Panc1 (cell line): ENCODE data around the gene RPL22L1. TPM values are rescaled to one million over a fixed set of nuclear protein-coding genes. Genes with fewer than 3 reads are reported as not detected.
"Not testable (repeated sequence)": the region's sequence is repeated elsewhere in the genome, so short reads cannot be mapped to it uniquely, and the experiment has no call there.

ENCODE experiments used
- ATAC-seq: fragments of 200-7000 bp; cut with Tn5 transposase; 2 replicates; pipeline ENCODE4 v1.9.1; 2020; ENCODE audit warnings: mild to moderate bottlenecking, moderate library complexity
- BruUV-seq: library from RNA; stranded (reverse); fragments of 400-500 nt; replicated peaks from 2 replicates; lab custom pipeline; 2021; lab: Mats Ljungman, UMichigan
- CTCF ChIA-PET: fragments of 300-600 bp; sonication (Branson Sonifier 250); formaldehyde crosslinking; loops from one replicate; lab custom pipeline; 2022; ENCODE audit warnings: antibody characterized with exemption; lab: Charles Lee
- POLR2A ChIA-PET: fragments of 300-600 bp; sonication (Branson Sonifier 250); formaldehyde crosslinking; loops from one replicate; lab custom pipeline; 2022; ENCODE audit warnings: antibody characterized with exemption; lab: Charles Lee
- DNase-seq: peaks from one replicate; pipeline ENCODE4 v3.0.0-alpha.2; 2010; ENCODE audit warnings: low read depth, low spot score
- H3K27ac ChIP-seq: 2 replicates; pipeline ENCODE4 v1.5.1; 2011; ENCODE audit warnings: mild to moderate bottlenecking, low read length, inconsistent platforms
- H3K27me3 ChIP-seq: fragments of 200-500 bp; sonication (Bioruptor generic); 2 replicates; pipeline ENCODE4 v1.6.0; 2014; ENCODE audit warnings: low read length, inconsistent platforms; ENCODE audit not compliant: control insufficient read depth, insufficient read depth
- H3K36me3 ChIP-seq: fragments of 200-500 bp; sonication (Bioruptor generic); 2 replicates; pipeline ENCODE4 v1.5.1; 2014; ENCODE audit warnings: inconsistent platforms, mild to moderate bottlenecking, low read length, moderate library complexity; ENCODE audit not compliant: control insufficient read depth, insufficient read depth
- H3K4me1 ChIP-seq: 2 replicates; pipeline ENCODE4 v1.5.1; 2011; ENCODE audit warnings: inconsistent platforms, mild to moderate bottlenecking, low read length, moderate library complexity; ENCODE audit not compliant: control insufficient read depth, insufficient read depth
- H3K4me3 ChIP-seq, 2 experiments: 2 replicates each; pipeline ENCODE4 v1.5.1; 2011 to 2012; ENCODE audit warnings: low read depth in 2 of 2, low read length in 2 of 2, mild to moderate bottlenecking in 2 of 2, inconsistent platforms in 1 of 2, moderate library complexity in 1 of 2
- H3K9me3 ChIP-seq: fragments of 200-500 bp; sonication (Bioruptor generic); 2 replicates; pipeline ENCODE4 v1.5.1; 2014; ENCODE audit warnings: low read depth, mild to moderate bottlenecking, inconsistent platforms, low read length, moderate library complexity; ENCODE audit not compliant: control insufficient read depth, insufficient read depth
- POLR2AphosphoS5 ChIP-seq: IDR thresholded peaks from 2 replicates; pipeline ENCODE4 v1.6.1; 2012; ENCODE audit warnings: mild to moderate bottlenecking, low read depth, low read length, moderate library complexity
- REST ChIP-seq, 2 experiments: IDR thresholded peaks; 2 replicates each; pipeline ENCODE4 v1.6.1; 2011 to 2012; ENCODE audit warnings: low read depth in 2 of 2, control low read depth in 1 of 2, low read length in 1 of 2, mild to moderate bottlenecking in 1 of 2, moderate library complexity in 1 of 2; ENCODE audit not compliant: insufficient read depth in 1 of 2
- SIN3A ChIP-seq: IDR thresholded peaks from 2 replicates; pipeline ENCODE4 v1.6.1; 2012; ENCODE audit warnings: low read depth, mild to moderate bottlenecking, low read length, moderate library complexity, borderline replicate concordance; ENCODE audit not compliant: insufficient read depth
- TCF7L2 ChIP-seq: IDR thresholded peaks from 2 replicates; pipeline ENCODE4 v1.6.1; 2011; ENCODE audit warnings: mild to moderate bottlenecking, low read depth, low read length, inconsistent platforms
- in situ Hi-C: cut with HindIII; loops from 2 replicates; pipeline ENCODE4 v1.10.0; 2016; ENCODE audit warnings: low sequenced_read_pairs, low pct_unique_long_range_greater_than_20kb
- intact Hi-C: fragments of 100-400 bp; cut with micrococcal nuclease; formaldehyde crosslinking; loops from one replicate; pipeline ENCODE4 v1.10.0; 2022; ENCODE audit not compliant: unreplicated experiment
- total RNA-seq: library from RNA; stranded (reverse); gene quantifications from one replicate; pipeline ENCODE4 v1.2.1, GENCODE V29; 2021; ENCODE audit not compliant: unreplicated experiment
- TF ChIP-seq, protein P1 (sequence below): fragments of 450-650 bp; IDR thresholded peaks from 2 replicates; pipeline ENCODE4 v1.5.1; 2017; ENCODE audit warnings: mild to moderate bottlenecking

Gene RPL22L1
- total RNA-seq, 1 experiment from 2014 or later, result 35.2 TPM

- peaks cover 25% of the 10 kb centered on the region; the same call in 1 of the 2 replicates for H3K27me3 ChIP-seq
- intact Hi-C loops, result no loop called here
- no TSS peak for BruUV-seq
- in situ Hi-C loops, result no loop called here
- POLR2A ChIA-PET, result no interaction called here
- no peaks in the 10 kb centered on the region for H3K36me3 ChIP-seq
- CTCF ChIA-PET, result no interaction called here
- no peak overlapping the region for H3K27ac ChIP-seq
- no peak for ATAC-seq
- no peak overlapping the region for H3K4me3 ChIP-seq
- TF ChIP-seq TCF7L2 (no peak), POLR2AphosphoS5 (no peak), SIN3A (no peak), REST (IDR thresholded peaks at IDR 0.05; ENCODE audit: insufficient read depth in 1 of 2, low read depth in 2 of 2, low read length in 1 of 2) (no peak)
- TF ChIP-seq, protein P1, sequence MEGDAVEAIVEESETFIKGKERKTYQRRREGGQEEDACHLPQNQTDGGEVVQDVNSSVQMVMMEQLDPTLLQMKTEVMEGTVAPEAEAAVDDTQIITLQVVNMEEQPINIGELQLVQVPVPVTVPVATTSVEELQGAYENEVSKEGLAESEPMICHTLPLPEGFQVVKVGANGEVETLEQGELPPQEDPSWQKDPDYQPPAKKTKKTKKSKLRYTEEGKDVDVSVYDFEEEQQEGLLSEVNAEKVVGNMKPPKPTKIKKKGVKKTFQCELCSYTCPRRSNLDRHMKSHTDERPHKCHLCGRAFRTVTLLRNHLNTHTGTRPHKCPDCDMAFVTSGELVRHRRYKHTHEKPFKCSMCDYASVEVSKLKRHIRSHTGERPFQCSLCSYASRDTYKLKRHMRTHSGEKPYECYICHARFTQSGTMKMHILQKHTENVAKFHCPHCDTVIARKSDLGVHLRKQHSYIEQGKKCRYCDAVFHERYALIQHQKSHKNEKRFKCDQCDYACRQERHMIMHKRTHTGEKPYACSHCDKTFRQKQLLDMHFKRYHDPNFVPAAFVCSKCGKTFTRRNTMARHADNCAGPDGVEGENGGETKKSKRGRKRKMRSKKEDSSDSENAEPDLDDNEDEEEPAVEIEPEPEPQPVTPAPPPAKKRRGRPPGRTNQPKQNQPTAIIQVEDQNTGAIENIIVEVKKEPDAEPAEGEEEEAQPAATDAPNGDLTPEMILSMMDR, result no peak
- no peaks in the 10 kb centered on the region for H3K9me3 ChIP-seq
- H3K4me1 ChIP-seq, result no peaks in the 10 kb centered on the region
- no peak for DNase-seq
Observed at GRCh38 chr3:170829546-170830272, 40.3 kb downstream of the RPL22L1 start.

GRCh38 chr3:170826047-170826446 lies 43.9 kb downstream of the RPL22L1 start:
- intact Hi-C loops (no loop called here), in situ Hi-C loops (no loop called here)
- DNase-seq (no peak), ATAC-seq (no peak)
- peaks cover 18% of the 10 kb centered on the region; the same call in 1 of the 2 replicates for H3K27me3 ChIP-seq
- H3K4me1 ChIP-seq, result no peaks in the 10 kb centered on the region
- no peak for TF ChIP-seq SIN3A
- TF ChIP-seq REST (IDR thresholded peaks at IDR 0.05; ENCODE audit: insufficient read depth in 1 of 2, low read depth in 2 of 2, low read length in 1 of 2), result no peak
- no peak for TF ChIP-seq POLR2AphosphoS5
- TF ChIP-seq, protein P1, result no peak
- no peak for TF ChIP-seq TCF7L2
- no peak overlapping the region for H3K4me3 ChIP-seq
- ChIA-PET CTCF (no interaction called here), POLR2A (no interaction called here)
- BruUV-seq, result no TSS peak
- no peaks in the 10 kb centered on the region for H3K9me3 ChIP-seq
- H3K36me3 ChIP-seq, result no peaks in the 10 kb centered on the region
- H3K27ac ChIP-seq, result no peak overlapping the region

- POLR2A ChIA-PET, CTCF ChIA-PET, H3K9me3 ChIP-seq, BruUV-seq, H3K36me3 ChIP-seq, H3K4me3 ChIP-seq, in situ Hi-C loops, ATAC-seq, intact Hi-C loops, H3K4me1 ChIP-seq, H3K27ac ChIP-seq, DNase-seq: not testable (repeated sequence)
- peaks cover 13% of the 10 kb centered on the region; the same call in 1 of the 2 replicates for H3K27me3 ChIP-seq
Observed at GRCh38 chr3:170823562-170823961, 46.4 kb downstream of the RPL22L1 start.
